SK-MEL-5 (cell line): Measurements from ENCODE around the gene MAP2K5. TPM values are rescaled to one million over a fixed set of nuclear protein-coding genes. Genes with fewer than 3 reads are reported as not detected.
A peak's percentile ranks its signal among the peaks of the same experiment; 100 is the strongest.
"Not testable (repeated sequence)": the region's sequence is repeated elsewhere in the genome, so short reads cannot be mapped to it uniquely, and the experiment has no call there.

Experiments
- DNase-seq: peaks from one replicate; pipeline ENCODE4 v3.0.0-alpha.2; 2016; ENCODE audit warnings: low read depth, low spot score
- in situ Hi-C: cut with HindIII; loops from 2 replicates; pipeline ENCODE4 v1.10.0; 2016; ENCODE audit warnings: low sequenced_read_pairs, high pct_unique_total_duplicates, low pct_unique_long_range_greater_than_20kb
- total RNA-seq: library from RNA; depleted of rRNA; stranded (reverse); fragments of >200 nt; shearing (Covaris generic); gene quantifications from 2 replicates; pipeline ENCODE4 v1.2.3, GENCODE V29; 2014

MAP2K5 gene
- total RNA-seq, 1 experiment from 2014 or later: 8.3 TPM

DNA sequence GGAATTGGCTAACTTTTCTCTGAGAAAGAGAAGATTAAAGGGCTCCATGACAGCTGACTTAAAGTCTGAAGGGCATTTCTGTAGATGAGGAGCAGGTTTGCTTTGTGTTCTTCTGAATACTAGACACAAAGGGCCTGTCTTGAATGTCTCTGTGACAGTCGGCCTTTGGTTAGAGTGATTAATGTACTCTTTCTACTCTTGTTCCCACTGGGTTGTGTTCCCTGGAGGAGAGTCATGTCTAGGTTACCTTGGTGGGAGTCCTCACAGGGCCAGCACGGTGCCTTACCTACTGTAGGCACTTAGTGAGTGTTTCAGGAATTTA is 66.1 kb downstream of the MAP2K5 start:
- in situ Hi-C loops: no loop called here
- DNase-seq: no peak

- in situ Hi-C loops: no loop called here
Observed at GRCh38 chr15:67611370-67612369, 69.2 kb downstream of the MAP2K5 start.

DNA sequence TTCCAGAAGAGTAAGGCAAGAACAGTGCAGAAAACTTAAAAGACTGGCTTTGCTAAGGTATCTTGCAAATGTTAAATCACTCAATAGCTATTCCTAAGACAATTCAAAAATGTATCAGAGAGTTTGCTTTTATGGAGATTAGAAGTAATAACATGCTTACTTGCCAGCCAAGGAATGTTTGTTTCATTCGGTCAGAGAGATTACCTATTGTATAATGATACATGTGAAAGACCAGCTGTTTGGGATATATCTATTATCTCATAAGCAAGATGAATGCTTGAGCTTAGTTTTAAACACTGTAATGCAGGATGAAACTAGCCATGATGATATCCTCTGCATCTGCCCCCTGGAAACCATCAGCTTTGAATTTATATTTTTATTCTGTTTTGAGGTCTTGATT is 70.7 kb downstream of the MAP2K5 start:
- no peak for DNase-seq
- in situ Hi-C loops: no loop called here

More at GRCh38 chr15:67611370-67612369, 69.2 kb downstream of the MAP2K5 start:
- no peak for DNase-seq

DNA sequence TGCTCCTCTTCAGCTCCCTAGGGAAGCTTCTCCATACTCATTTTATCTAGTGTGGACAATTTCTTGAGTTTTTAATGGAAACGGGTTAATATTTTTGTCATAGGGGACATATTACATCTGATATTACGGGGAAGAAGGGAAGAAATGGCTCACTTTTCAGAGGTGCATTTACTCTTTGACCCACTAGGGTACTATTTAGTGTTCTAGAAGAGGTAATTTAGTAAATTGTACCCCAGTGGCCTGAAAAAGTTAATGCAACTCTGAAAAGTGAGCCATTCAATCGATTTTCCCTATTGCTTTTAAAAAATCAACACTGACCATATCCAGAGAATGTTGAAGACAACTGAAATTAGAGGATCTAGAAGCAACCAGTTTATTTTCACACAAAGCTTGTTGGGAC is 71.2 kb downstream of the MAP2K5 start:
- DNase-seq: peak; percentile 13
- in situ Hi-C loops: no loop called here

DNA sequence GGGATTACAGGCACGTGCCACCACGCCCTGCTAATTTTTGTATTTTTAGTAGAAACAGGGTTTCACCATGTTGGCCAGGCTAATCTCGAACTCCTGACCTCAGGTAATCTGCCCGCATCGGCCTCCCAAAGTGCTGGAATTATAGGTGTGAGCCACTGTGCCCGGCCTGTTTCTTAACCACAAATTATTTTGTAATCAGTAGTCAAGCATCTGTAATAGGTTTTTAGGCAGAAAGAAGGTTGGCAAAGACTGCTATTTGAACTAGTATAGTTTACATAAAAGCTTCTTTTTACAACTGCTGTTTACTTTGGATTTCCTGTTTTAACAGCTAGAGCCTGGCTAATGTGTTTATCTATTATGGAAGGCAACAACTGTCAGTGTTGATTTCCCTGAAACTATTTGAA is 72.6 kb downstream of the MAP2K5 start:
- in situ Hi-C loops: not testable (repeated sequence)

DNA sequence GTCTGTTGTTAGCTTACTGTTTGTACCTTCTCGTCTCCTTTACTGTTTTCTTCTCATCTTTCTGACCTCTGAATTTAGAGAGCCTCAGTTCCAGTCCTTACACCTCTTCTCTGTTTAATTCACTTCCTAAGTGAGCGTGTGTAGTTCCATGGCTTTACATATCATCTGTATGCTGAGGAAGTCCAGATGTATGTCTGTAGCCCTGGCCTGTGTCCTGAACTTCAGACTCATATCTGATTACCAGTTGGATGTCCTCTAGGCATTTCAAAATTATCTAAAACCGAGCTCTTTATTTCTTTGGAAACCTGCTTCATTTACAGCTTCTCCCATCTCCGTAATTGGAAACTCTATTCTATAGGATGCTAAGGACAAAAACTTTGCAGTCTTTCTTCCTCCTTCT is 75.8 kb downstream of the MAP2K5 start:
- no peak for DNase-seq
- in situ Hi-C loops: no loop called here

More for the DNA sequence above, 72.6 kb downstream of the MAP2K5 start:
- DNase-seq: not testable (repeated sequence)

- in situ Hi-C loops: no loop called here
- no peak for DNase-seq
Observed at GRCh38 chr15:67622110-67622509, 79.6 kb downstream of the MAP2K5 start.

- no peak for DNase-seq
- in situ Hi-C loops: no loop called here
Observed at GRCh38 chr15:67632261-67632660, 89.8 kb downstream of the MAP2K5 start.

DNA sequence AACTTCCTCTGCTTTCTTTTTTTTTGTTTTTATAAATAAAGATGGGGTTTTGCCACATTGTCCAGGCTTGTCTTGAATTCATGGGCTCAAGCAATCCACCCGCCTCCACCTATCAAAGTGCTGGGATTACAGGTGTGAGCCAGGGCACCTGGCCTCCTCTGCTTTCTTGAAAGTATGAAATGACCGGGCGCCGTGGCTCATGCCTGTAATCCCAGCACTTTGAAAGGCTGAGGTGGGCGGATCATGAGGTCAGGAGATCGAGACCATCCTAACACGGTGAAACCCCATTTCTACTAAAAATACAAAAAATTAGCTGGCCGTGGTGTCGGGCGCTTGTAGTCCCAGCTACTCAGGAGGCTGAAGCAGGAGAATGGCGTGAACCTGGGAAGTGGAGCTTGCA is 93.4 kb downstream of the MAP2K5 start:
- in situ Hi-C loops: not testable (repeated sequence)

DNA sequence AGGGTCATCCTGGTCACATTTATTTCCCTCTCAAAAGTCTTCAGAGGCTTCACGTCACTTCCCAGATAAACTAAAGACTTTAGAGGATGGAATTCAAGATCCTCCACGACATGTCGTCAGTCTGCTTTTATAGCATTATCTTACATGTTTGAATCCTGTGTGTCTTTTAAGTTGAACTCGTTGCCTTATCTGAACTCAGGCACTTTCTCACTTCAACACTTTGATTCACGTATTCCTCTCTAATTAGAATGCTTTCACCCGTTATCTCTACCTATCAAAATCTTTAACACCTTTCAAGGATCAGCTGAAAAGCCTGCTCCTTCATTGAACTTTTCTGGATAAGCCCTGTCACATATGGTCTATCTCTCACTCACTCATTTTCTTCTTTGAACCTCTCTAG is 97.1 kb downstream of the MAP2K5 start:
- in situ Hi-C loops: no loop called here
- no peak for DNase-seq

More for the DNA sequence above, 93.4 kb downstream of the MAP2K5 start:
- not testable (repeated sequence) for DNase-seq

- in situ Hi-C loops: no loop called here
- DNase-seq: no peak
Observed at GRCh38 chr15:67641453-67641852, 99.0 kb downstream of the MAP2K5 start.

DNA sequence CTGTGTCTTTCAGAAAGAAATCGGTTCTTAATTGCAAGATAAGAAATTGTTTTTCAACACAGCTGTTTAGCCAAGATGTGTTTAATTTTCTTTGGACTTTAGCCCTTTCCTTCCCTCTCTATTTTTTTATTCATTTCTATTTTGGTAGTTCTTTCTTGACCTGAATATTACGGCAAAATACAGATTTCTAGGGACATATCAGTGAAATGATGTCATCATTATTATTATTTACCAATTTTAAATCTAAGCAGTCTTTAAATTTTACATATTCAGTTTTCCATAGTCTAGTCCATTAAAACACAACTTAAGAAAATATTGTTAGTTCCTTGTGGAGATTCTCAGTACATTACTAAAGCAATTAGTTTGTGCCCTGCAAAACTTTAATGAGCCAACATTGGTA is 104.3 kb downstream of the MAP2K5 start:
- no peak for DNase-seq
- in situ Hi-C loops: no loop called here

DNA sequence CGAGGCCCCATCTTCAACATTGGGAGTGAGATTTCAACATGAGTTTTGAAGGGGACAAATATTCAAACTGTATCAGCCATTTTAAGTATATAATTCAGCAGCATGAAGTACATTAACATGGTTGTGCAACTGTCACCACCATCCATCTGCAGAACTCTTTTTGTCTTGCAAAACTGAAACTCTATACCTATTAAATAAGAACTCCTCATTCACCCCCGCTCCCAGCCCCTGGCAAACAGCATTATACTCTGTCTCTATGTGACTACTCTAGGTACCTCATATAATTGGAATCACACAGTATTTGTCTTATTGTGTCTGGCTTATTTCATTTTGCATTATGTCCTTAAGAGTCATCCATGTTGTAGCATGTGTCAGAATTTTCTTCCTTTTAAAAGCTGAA is 110.1 kb downstream of the MAP2K5 start:
- no peak for DNase-seq
- in situ Hi-C loops: no loop called here

DNA sequence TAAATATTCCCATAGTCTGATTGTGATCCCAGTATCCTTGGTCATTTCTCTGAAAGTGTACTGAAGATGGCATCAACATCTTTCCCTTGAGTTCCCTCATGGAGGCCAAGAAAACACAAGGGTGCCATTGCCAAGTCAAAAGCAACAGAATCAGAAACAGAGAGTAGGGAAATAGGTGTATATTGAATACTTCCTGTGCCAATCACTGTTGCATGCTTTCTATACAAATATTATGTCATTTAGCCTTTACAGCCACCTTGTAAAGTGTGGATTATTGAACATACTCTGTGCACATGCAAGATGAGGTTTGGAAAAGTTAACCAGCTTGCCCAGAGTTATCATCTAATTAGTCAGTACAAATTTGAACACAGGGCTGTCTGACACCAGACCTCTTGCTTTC is 117.9 kb downstream of the MAP2K5 start:
- DNase-seq: no peak
- in situ Hi-C loops: no loop called here

DNA sequence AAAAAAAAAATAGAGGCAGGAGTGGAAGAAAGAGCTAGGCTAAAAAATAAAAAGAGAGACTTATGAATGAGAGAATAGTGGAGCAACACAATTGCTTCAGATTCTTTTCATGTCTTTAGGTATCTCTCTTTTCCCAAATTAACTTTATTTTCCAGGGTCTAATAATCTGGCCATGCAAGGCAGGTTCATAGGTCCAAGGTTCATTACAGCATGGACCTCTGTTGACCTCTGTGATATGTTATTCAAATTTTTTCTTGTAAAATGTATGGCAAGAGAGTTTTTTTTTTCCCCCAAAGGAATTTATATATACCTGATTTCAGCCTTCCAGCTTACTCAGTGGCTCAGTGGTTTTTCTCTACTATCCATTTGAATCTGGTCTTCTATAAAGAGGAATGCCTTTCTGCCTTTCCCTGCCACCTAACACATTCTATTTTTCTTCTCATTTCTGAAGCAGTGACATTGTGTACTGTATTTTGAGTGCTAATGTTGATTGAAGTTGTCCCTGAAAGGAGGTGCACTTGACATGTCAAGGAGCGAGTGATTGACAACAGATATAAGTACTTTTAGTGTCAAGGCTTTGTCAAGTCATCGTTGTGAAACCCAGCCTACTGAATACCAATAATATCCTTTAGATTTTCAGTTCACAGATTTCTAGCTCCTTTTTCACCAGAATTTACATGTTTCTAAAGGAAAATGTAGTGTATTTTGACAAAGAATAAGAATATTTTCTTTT is 118.5 kb downstream of the MAP2K5 start:
- in situ Hi-C loops: no loop called here

GRCh38 chr15:67670647-67671305 is 128.3 kb downstream of the MAP2K5 start:
- in situ Hi-C loops: no loop called here
- DNase-seq: no peak

More for the DNA sequence above, 118.5 kb downstream of the MAP2K5 start:
- DNase-seq: no peak

DNA sequence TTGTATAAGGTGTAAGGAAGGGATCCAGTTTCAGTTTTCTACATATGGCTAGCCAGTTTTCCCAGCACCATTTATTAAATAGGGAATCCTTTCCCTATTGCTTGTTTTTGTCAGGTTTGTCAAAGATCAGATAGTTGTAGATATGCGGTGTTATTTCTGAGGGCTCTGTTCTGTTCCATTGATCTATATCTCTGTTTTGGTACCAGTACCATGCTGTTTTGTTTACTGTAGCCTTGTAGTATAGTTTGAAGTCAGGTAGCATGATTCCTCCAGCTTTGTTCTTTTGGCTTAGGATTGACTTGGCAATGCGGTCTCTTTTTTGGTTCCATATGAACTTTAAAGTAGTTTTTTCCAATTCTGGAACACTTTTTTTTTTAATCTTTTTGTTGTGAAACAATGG is 130.3 kb downstream of the MAP2K5 start:
- in situ Hi-C loops, DNase-seq: not testable (repeated sequence)

GRCh38 chr15:67674983-67675382 is 132.5 kb downstream of the MAP2K5 start:
- in situ Hi-C loops: no loop called here

More at GRCh38 chr15:67674983-67675382, 132.5 kb downstream of the MAP2K5 start:
- DNase-seq: no peak
